Left lung (tissue), 10 donors: ENCODE data around the gene COMT. TPM values are rescaled to one million over a fixed set of nuclear protein-coding genes. Genes with fewer than 3 reads are reported as not detected.

Source experiments
- ATAC-seq: fragments of 200-7000 bp; cut with Tn5 transposase; one replicate; pipeline ENCODE4 v1.9.1; 2020; ENCODE audit warnings: moderate library complexity
- DNase-seq, 4 donors: peaks; one replicate each; pipeline ENCODE4 v3.0.0-alpha.2; 2013 to 2020
- H3K27ac ChIP-seq, 2 donors: fragments of 200-600 bp; sonication (generic) in 1 of 2; one replicate each; pipeline versions ENCODE4 v1.5.0 to v1.8.0; 2020 to 2021
- H3K27me3 ChIP-seq, 2 donors: fragments of 200-600 bp; sonication (generic) in 1 of 2; one replicate each; pipeline versions ENCODE4 v1.5.0 to v1.8.0; 2020 to 2021
- H3K36me3 ChIP-seq, 2 donors: fragments of 200-600 bp; sonication (generic) in 1 of 2; one replicate each; pipeline versions ENCODE4 v1.5.0 to v1.8.0; 2020 to 2021
- H3K4me1 ChIP-seq, 2 donors: fragments of 200-600 bp; one replicate each; pipeline ENCODE4 v1.8.0; 2021
- H3K4me3 ChIP-seq, 2 donors: fragments of 200-600 bp; sonication (generic) in 1 of 2; one replicate each; pipeline versions ENCODE4 v1.5.0 to v1.8.0; 2020 to 2021; ENCODE audit warnings: mild to moderate bottlenecking in 1 of 2
- H3K9me3 ChIP-seq, 2 donors: fragments of 200-600 bp; sonication (generic) in 1 of 2; one replicate each; pipeline versions ENCODE4 v1.5.0 to v1.8.0; 2020 to 2021
- CTCF ChIP-seq, 2 donors: fragments of 200-600 bp; sonication (generic) in 1 of 2; IDR thresholded peaks; one replicate each; pipeline versions ENCODE4 v1.5.0 to v1.8.0; 2021; ENCODE audit warnings: antibody characterized with exemption in 2 of 2
- intact Hi-C, 2 donors: fragments of 100-400 bp; cut with DNase I; formaldehyde crosslinking; loops; one replicate each; pipeline versions ENCODE4 v1.11.2 to v1.14.2; 2022
- polyA plus RNA-seq, 6 donors: library from polyadenylated mRNA; unstranded; fragments of 120-200 nt; gene quantifications; one replicate each; pipeline ENCODE4 v1.2.1, GENCODE V29; 2013; ENCODE audit not compliant: insufficient read length in 6 of 6
- total RNA-seq, 2 donors: library from RNA; stranded (reverse); fragmentation: NEBNext Ultra II Directional; extraction: Animal tissue kit (Norgen Biotek cat#: 25700); gene quantifications; one replicate each; pipeline ENCODE4 v1.2.1, GENCODE V29; 2021
- donor health status: DM: no; HTN: yes; CAD: no.
- donor health status: DM: no; HTN: no; CAD: no.

The COMT gene
- total and polyA plus RNA-seq, 8 donors = 90.1 to 249 (median 102) TPM

- Histone ChIP-seq H3K27me3 (no peaks in the 10 kb centered on the region), H3K4me3 (no peak overlapping the region), H3K4me1 (peaks cover 0 to 6% of the 10 kb centered on the region in 2 donors), H3K27ac (no peak overlapping the region), H3K36me3 (no peaks in the 10 kb centered on the region), H3K9me3 (peaks cover 0 to 16% of the 10 kb centered on the region in 2 donors)
- DNase-seq (no peak), ATAC-seq (no peak)
- TF ChIP-seq CTCF (IDR thresholded peaks at IDR 0.05) = no peak
- intact Hi-C loops = no loop called here
Measured at GRCh38 chr22:20003304-20003703, 61.7 kb downstream of the COMT start.

- no peak for TF ChIP-seq CTCF (IDR thresholded peaks at IDR 0.05)
- Histone ChIP-seq H3K9me3 (peaks cover 0 to 16% of the 10 kb centered on the region in 2 donors), H3K27ac (no peak overlapping the region), H3K36me3 (no peaks in the 10 kb centered on the region), H3K4me3 (no peak overlapping the region), H3K4me1 (no peaks in the 10 kb centered on the region), H3K27me3 (no peaks in the 10 kb centered on the region)
- DNase-seq = no peak
- ATAC-seq = no peak
- intact Hi-C loops = no loop called here
Measured at GRCh38 chr22:20004464-20004863, 62.9 kb downstream of the COMT start.

GRCh38 chr22:20008221-20008995, 66.8 kb downstream of the COMT start:
- no peak for ATAC-seq
- H3K4me3 ChIP-seq = no peak overlapping the region
- intact Hi-C loops = no loop called here
- no peak for TF ChIP-seq CTCF (IDR thresholded peaks at IDR 0.05)
- no peak overlapping the region for H3K27ac ChIP-seq
- DNase-seq = peak in 1 of 4 donors; percentile 62
- H3K27me3 ChIP-seq = no peaks in the 10 kb centered on the region
- peaks cover 0 to 11% of the 10 kb centered on the region in 2 donors for H3K9me3 ChIP-seq
- no peaks in the 10 kb centered on the region for H3K36me3 ChIP-seq
- peaks cover 0 to 4% of the 10 kb centered on the region in 2 donors for H3K4me1 ChIP-seq

- Histone ChIP-seq H3K9me3 (peaks cover 0 to 6% of the 10 kb centered on the region in 2 donors), H3K4me1 (peaks cover 0 to 7% of the 10 kb centered on the region in 2 donors), H3K36me3 (no peaks in the 10 kb centered on the region), H3K27me3 (no peaks in the 10 kb centered on the region), H3K4me3 (no peak overlapping the region), H3K27ac (no peak overlapping the region)
- ATAC-seq = no peak
- TF ChIP-seq CTCF (IDR thresholded peaks at IDR 0.05) = no peak
- peak in 1 of 4 donors; percentile 61 for DNase-seq
- intact Hi-C loops = no loop called here
Measured at GRCh38 chr22:20009018-20009491, 67.5 kb downstream of the COMT start.

GRCh38 chr22:20009582-20010306, 68.2 kb downstream of the COMT start:
- Histone ChIP-seq H3K27me3 (peaks cover 0 to 2% of the 10 kb centered on the region in 2 donors), H3K36me3 (no peaks in the 10 kb centered on the region), H3K4me3 (no peak overlapping the region), H3K4me1 (peaks cover 0 to 9% of the 10 kb centered on the region in 2 donors), H3K9me3 (no peaks in the 10 kb centered on the region), H3K27ac (no peak overlapping the region)
- intact Hi-C loops = no loop called here
- DNase-seq (peak in 1 of 4 donors; percentile 37), ATAC-seq (no peak)
- TF ChIP-seq CTCF (IDR thresholded peaks at IDR 0.05) = no peak
